ENCODE results near the gene LUC7L3.

GRCh38 chr17:50790618-50791017 lies 71.2 kb downstream of the LUC7L3 start:
- no peak for TF ChIP-seq CTCF (IDR thresholded peaks at IDR 0.05; ENCODE audit: low read length)
- TF ChIP-seq EZH2phosphoT487 (IDR thresholded peaks at IDR 0.05; ENCODE audit: low read length) = no peak

Measured in MM.1S (cell line).